Right lobe of liver (tissue), 4 donors: ENCODE data around the gene PSMB9.

Experiments used
- CTCF ChIP-seq, 4 donors: fragments of 200-600 bp in 3 of 4; fragments of 450-650 bp in 1 of 4; IDR thresholded peaks; one replicate each; pipeline versions ENCODE4 v1.5.1 to v1.8.0; 2016 to 2022; ENCODE audit warnings: antibody characterized with exemption in 4 of 4, mild to moderate bottlenecking in 2 of 4
- POLR2A ChIP-seq: fragments of 450-650 bp; IDR thresholded peaks from one replicate; pipeline ENCODE4 v1.6.1; 2017; ENCODE audit warnings: antibody characterized with exemption, mild to moderate bottlenecking
- donor health status: DM: no; HTN: no; CAD: no.
- donor health status: DM: no; HTN: no; CAD: no.
- donor health status: DM: no; HTN: yes; CAD: no.

- no peak for TF ChIP-seq CTCF (IDR thresholded peaks at IDR 0.05)
- TF ChIP-seq POLR2A: no peak
Measured at GRCh38 chr6:32839356-32839755, 14.6 kb upstream of the PSMB9 start.
